ENCODE results near the gene MT1A.
A peak's percentile ranks its signal among the peaks of the same experiment; 100 is the strongest.

MT1A gene

DNA sequence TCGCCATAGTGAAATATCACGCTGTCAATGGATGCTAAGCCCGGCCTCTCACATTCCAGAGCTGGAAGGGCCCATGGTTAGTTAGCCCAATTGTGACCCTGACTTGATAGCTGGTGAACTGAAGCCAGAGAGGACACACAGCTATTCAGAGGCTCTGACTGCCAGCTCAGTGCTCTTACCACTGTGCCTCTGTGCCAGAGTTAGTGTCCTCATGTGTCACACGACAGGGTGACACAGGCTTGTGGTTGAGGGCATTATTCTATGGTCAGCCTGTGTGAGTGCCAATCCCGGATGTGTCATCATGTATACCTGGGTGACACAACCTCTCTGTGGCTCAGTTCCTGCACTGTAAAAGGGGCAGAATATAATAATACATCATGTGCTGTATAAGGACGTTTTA is 41.4 kb downstream of the MT1A start:
- ATAC-seq = no peak
- no peak for TF ChIP-seq RARB (CRISPR knock-in tag; IDR thresholded peaks at IDR 0.05)
- no peak for TF ChIP-seq OSR1 (CRISPR knock-in tag; IDR thresholded peaks at IDR 0.05)
- no peak for TF ChIP-seq GLIS3 (CRISPR knock-in tag; IDR thresholded peaks at IDR 0.05)
- no peak for TF ChIP-seq CSRNP3 (CRISPR knock-in tag; IDR thresholded peaks at IDR 0.05)
- TF ChIP-seq ZFP30 (CRISPR knock-in tag; IDR thresholded peaks at IDR 0.05) = no peak
- TF ChIP-seq, protein P1, sequence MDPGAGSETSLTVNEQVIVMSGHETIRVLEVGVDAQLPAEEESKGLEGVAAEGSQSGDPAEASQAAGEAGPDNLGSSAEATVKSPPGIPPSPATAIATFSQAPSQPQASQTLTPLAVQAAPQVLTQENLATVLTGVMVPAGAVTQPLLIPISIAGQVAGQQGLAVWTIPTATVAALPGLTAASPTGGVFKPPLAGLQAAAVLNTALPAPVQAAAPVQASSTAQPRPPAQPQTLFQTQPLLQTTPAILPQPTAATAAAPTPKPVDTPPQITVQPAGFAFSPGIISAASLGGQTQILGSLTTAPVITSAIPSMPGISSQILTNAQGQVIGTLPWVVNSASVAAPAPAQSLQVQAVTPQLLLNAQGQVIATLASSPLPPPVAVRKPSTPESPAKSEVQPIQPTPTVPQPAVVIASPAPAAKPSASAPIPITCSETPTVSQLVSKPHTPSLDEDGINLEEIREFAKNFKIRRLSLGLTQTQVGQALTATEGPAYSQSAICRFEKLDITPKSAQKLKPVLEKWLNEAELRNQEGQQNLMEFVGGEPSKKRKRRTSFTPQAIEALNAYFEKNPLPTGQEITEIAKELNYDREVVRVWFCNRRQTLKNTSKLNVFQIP (CRISPR knock-in tag; IDR thresholded peaks at IDR 0.05; ENCODE audit: borderline replicate concordance, low read depth) = no peak
- TF ChIP-seq BACH2 (CRISPR knock-in tag; IDR thresholded peaks at IDR 0.05; ENCODE audit: borderline replicate concordance) = no peak
- no peak for TF ChIP-seq ZNF565 (CRISPR knock-in tag; conservative IDR thresholded peaks at IDR 0.05; ENCODE audit: low read depth)
- TF ChIP-seq ISL1 (CRISPR knock-in tag; IDR thresholded peaks at IDR 0.05) = no peak
- TF ChIP-seq SNAI2 (CRISPR knock-in tag; IDR thresholded peaks at IDR 0.05) = no peak
- no peak for TF ChIP-seq ZNF8 (CRISPR knock-in tag; IDR thresholded peaks at IDR 0.05)
- TF ChIP-seq ZFP3 (CRISPR knock-in tag; IDR thresholded peaks at IDR 0.05) = no peak
- TF ChIP-seq ZC3H10 (CRISPR knock-in tag; IDR thresholded peaks at IDR 0.05) = no peak
- no peak for TF ChIP-seq CREB5 (CRISPR knock-in tag; IDR thresholded peaks at IDR 0.05; ENCODE audit: low read depth)
- TF ChIP-seq TCF4 (CRISPR knock-in tag; IDR thresholded peaks at IDR 0.05; ENCODE audit: borderline replicate concordance) = no peak
- TF ChIP-seq ESRRG (CRISPR knock-in tag; IDR thresholded peaks at IDR 0.05) = no peak
- no peak for TF ChIP-seq PPARA (CRISPR knock-in tag; IDR thresholded peaks at IDR 0.05; ENCODE audit: borderline replicate concordance)
- no peak for TF ChIP-seq ARNTL (CRISPR knock-in tag; IDR thresholded peaks at IDR 0.05; ENCODE audit: borderline replicate concordance, low read depth)
- no peak for TF ChIP-seq CSDC2 (CRISPR knock-in tag; IDR thresholded peaks at IDR 0.05)
- TF ChIP-seq TSHZ2 (CRISPR knock-in tag; IDR thresholded peaks at IDR 0.05) = no peak

- TF ChIP-seq BACH2 (CRISPR knock-in tag; IDR thresholded peaks at IDR 0.05; ENCODE audit: borderline replicate concordance) (no peak), TSHZ2 (CRISPR knock-in tag; IDR thresholded peaks at IDR 0.05) (no peak), ZFP30 (CRISPR knock-in tag; IDR thresholded peaks at IDR 0.05) (no peak), ZFP3 (CRISPR knock-in tag; IDR thresholded peaks at IDR 0.05) (no peak; the same call in 1 of the 2 replicates), OSR1 (CRISPR knock-in tag; IDR thresholded peaks at IDR 0.05) (no peak), ZNF70 (CRISPR knock-in tag; IDR thresholded peaks at IDR 0.05) (no peak), CSDC2 (CRISPR knock-in tag; IDR thresholded peaks at IDR 0.05) (no peak), PPARA (CRISPR knock-in tag; IDR thresholded peaks at IDR 0.05; ENCODE audit: borderline replicate concordance) (no peak), TOX (CRISPR knock-in tag; IDR thresholded peaks at IDR 0.05; ENCODE audit: borderline replicate concordance) (no peak), SNAI2 (CRISPR knock-in tag; IDR thresholded peaks at IDR 0.05) (no peak), ISL1 (CRISPR knock-in tag; IDR thresholded peaks at IDR 0.05) (no peak), ZNF565 (CRISPR knock-in tag; conservative IDR thresholded peaks at IDR 0.05; ENCODE audit: low read depth) (no peak), ESRRG (CRISPR knock-in tag; IDR thresholded peaks at IDR 0.05) (no peak)
- TF ChIP-seq, protein P2, sequence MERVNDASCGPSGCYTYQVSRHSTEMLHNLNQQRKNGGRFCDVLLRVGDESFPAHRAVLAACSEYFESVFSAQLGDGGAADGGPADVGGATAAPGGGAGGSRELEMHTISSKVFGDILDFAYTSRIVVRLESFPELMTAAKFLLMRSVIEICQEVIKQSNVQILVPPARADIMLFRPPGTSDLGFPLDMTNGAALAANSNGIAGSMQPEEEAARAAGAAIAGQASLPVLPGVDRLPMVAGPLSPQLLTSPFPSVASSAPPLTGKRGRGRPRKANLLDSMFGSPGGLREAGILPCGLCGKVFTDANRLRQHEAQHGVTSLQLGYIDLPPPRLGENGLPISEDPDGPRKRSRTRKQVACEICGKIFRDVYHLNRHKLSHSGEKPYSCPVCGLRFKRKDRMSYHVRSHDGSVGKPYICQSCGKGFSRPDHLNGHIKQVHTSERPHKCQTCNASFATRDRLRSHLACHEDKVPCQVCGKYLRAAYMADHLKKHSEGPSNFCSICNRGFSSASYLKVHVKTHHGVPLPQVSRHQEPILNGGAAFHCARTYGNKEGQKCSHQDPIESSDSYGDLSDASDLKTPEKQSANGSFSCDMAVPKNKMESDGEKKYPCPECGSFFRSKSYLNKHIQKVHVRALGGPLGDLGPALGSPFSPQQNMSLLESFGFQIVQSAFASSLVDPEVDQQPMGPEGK (CRISPR knock-in tag; IDR thresholded peaks at IDR 0.05; ENCODE audit: borderline replicate concordance) = no peak
- peak; percentile 99 for ATAC-seq
Observed at GRCh38 chr16:56681939-56682702, 43.7 kb downstream of the MT1A start, which contains the start of gene MT1X. Gene MT1X (plus strand): TSS chr16:56682470. CDS start chr16:56682541, 71 bp downstream.
